AG10803 (cell line): ENCODE results near the gene CD300C.

ENCODE experiments used
- DNase-seq: peaks from one replicate; pipeline ENCODE4 v3.0.0; 2010; ENCODE audit warnings: low read depth
- H3K4me3 ChIP-seq: 2 replicates; pipeline ENCODE4 v1.5.1; 2011; ENCODE audit warnings: mild to moderate bottlenecking, low read length, control low read depth
- CTCF ChIP-seq: conservative IDR thresholded peaks from 2 replicates; pipeline ENCODE4 v1.5.1; 2011; ENCODE audit warnings: mild to moderate bottlenecking, low read length, control low read depth, inconsistent platforms

CD300C gene

GRCh38 chr17:74497471-74497870 is 48.4 kb downstream of the CD300C start:
- no peak for TF ChIP-seq CTCF
- H3K4me3 ChIP-seq, result no peak overlapping the region
- DNase-seq, result no peak

DNA sequence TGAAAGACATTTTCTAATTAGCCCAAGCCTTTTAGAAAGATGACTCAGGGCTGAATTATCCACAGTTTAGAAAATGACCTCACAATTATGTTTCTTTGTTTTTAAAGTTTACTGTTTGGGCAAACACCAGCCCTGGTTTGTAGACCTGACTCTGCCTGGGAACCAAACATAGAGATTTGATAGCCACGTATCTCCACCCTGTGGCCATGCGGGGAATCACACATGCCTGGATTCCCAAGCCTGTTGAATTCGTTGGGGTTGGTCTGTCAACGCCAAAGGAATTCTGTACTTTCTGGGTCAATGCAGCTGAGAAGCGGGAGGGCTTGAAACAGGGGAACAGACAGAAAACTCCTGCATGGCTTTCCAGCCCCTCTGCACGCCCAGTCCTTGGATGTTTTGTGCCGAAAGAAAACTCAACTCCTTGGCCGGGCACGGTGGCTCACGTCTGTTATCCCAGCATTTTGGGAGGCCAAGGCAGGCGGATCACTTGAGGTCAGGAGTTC is 52.5 kb downstream of the CD300C start:
- peak; percentile 56 for DNase-seq

GRCh38 chr17:74491626-74492025 is 54.3 kb downstream of the CD300C start:
- no peak for DNase-seq

More for the DNA sequence above, 52.5 kb downstream of the CD300C start:
- H3K4me3 ChIP-seq, result no peak overlapping the region
- peak; percentile 93 for TF ChIP-seq CTCF

More at GRCh38 chr17:74491626-74492025, 54.3 kb downstream of the CD300C start:
- no peak overlapping the region for H3K4me3 ChIP-seq
- no peak for TF ChIP-seq CTCF
